ENCODE data around the gene WNT10A.

DNA sequence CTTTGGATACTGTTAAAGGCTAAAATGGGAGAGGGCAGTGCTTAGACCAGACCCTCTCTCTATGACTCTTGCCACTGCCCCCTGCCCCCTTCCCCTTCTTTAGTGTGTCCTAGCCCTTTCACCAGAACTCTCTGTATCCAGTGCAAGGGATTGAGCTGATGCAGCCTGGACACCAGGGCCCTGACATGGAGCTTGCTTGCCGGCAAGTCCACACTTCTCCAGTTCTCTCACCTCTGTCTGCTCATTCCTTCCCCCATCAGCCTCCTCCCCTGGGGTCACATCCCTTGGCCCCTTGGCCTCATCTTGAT lies 22.6 kb upstream of the WNT10A start:
- TF ChIP-seq, protein P1, sequence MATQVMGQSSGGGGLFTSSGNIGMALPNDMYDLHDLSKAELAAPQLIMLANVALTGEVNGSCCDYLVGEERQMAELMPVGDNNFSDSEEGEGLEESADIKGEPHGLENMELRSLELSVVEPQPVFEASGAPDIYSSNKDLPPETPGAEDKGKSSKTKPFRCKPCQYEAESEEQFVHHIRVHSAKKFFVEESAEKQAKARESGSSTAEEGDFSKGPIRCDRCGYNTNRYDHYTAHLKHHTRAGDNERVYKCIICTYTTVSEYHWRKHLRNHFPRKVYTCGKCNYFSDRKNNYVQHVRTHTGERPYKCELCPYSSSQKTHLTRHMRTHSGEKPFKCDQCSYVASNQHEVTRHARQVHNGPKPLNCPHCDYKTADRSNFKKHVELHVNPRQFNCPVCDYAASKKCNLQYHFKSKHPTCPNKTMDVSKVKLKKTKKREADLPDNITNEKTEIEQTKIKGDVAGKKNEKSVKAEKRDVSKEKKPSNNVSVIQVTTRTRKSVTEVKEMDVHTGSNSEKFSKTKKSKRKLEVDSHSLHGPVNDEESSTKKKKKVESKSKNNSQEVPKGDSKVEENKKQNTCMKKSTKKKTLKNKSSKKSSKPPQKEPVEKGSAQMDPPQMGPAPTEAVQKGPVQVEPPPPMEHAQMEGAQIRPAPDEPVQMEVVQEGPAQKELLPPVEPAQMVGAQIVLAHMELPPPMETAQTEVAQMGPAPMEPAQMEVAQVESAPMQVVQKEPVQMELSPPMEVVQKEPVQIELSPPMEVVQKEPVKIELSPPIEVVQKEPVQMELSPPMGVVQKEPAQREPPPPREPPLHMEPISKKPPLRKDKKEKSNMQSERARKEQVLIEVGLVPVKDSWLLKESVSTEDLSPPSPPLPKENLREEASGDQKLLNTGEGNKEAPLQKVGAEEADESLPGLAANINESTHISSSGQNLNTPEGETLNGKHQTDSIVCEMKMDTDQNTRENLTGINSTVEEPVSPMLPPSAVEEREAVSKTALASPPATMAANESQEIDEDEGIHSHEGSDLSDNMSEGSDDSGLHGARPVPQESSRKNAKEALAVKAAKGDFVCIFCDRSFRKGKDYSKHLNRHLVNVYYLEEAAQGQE (IDR thresholded peaks at IDR 0.05; ENCODE audit: insufficient read depth in 1 of 2, low read depth in 2 of 2, low read length in 2 of 2): no peak
- no peak for TF ChIP-seq TAF1 (IDR thresholded peaks at IDR 0.05; ENCODE audit: borderline replicate concordance, insufficient read depth, low read length)
- no peak for TF ChIP-seq POLR2AphosphoS5 (IDR thresholded peaks at IDR 0.05; ENCODE audit: low read depth, low read length)
- TF ChIP-seq SIN3A (IDR thresholded peaks at IDR 0.05; ENCODE audit: borderline replicate concordance, insufficient read depth, low read length): no peak
- no peak for TF ChIP-seq FOXP2 (optimal IDR thresholded peaks at IDR 0.05; ENCODE audit: borderline replicate concordance, extremely low read depth, extremely low read length, insufficient read depth)

Data from PFSK-1 (cell line).